ENCODE measurements around the gene PLEKHA8. TPM values are rescaled to one million over a fixed set of nuclear protein-coding genes. Genes with fewer than 3 reads are reported as not detected.
A peak's percentile ranks its signal among the peaks of the same experiment; 100 is the strongest.

PLEKHA8 gene
- total RNA-seq, 4 donors from 2014 or later = 2.3 to 3.2 (median 2.6) TPM

DNA sequence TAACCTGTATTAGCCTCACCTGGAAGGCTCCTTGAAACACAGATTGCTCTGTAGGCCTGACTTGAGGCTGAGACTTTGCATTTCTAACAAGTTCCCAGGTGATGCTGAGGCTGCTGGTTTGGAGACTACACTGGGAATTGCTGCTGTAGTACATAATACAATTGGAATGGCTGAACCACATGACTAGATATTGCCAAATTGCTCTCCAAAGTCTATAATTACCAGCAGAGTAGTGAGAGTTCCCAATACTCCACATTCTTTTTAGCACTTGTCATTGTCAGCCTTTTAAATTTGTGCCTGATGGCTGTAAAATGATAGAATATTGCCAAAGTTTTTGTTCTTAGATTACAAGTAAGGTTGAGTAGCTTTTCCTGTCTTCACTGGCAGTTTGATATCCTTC lies 39.9 kb downstream of the PLEKHA8 start:
- no peak overlapping the region for H3K27ac ChIP-seq
- H3K4me3 ChIP-seq = no peak overlapping the region
- peaks cover 4 to 7% of the 10 kb centered on the region in 2 donors for H3K4me1 ChIP-seq
- no peaks in the 10 kb centered on the region for H3K9me3 ChIP-seq
- H3K27me3 ChIP-seq = no peaks in the 10 kb centered on the region
- in situ Hi-C loops (cut with MboI; ENCODE audit: low sequenced_read_pairs in 4 of 4) = no loop called here
- intact Hi-C loops (cut with DNase I; ENCODE audit: low total_unique reads) = loop anchor here (10.0 kb wide), 1 partner anchor 143 kb away; no protein-coding TSS in a partner anchor
- peak; percentile 75 to 83 for ATAC-seq
- no peaks in the 10 kb centered on the region for H3K36me3 ChIP-seq
- no peak for DNase-seq
- TF ChIP-seq POLR2A (IDR thresholded peaks at IDR 0.05) = no peak
- TF ChIP-seq, protein P1, sequence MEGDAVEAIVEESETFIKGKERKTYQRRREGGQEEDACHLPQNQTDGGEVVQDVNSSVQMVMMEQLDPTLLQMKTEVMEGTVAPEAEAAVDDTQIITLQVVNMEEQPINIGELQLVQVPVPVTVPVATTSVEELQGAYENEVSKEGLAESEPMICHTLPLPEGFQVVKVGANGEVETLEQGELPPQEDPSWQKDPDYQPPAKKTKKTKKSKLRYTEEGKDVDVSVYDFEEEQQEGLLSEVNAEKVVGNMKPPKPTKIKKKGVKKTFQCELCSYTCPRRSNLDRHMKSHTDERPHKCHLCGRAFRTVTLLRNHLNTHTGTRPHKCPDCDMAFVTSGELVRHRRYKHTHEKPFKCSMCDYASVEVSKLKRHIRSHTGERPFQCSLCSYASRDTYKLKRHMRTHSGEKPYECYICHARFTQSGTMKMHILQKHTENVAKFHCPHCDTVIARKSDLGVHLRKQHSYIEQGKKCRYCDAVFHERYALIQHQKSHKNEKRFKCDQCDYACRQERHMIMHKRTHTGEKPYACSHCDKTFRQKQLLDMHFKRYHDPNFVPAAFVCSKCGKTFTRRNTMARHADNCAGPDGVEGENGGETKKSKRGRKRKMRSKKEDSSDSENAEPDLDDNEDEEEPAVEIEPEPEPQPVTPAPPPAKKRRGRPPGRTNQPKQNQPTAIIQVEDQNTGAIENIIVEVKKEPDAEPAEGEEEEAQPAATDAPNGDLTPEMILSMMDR (IDR thresholded peaks at IDR 0.05 in 4 of 5, conservative IDR thresholded peaks at IDR 0.05 in 1 of 5) = no peak

DNA sequence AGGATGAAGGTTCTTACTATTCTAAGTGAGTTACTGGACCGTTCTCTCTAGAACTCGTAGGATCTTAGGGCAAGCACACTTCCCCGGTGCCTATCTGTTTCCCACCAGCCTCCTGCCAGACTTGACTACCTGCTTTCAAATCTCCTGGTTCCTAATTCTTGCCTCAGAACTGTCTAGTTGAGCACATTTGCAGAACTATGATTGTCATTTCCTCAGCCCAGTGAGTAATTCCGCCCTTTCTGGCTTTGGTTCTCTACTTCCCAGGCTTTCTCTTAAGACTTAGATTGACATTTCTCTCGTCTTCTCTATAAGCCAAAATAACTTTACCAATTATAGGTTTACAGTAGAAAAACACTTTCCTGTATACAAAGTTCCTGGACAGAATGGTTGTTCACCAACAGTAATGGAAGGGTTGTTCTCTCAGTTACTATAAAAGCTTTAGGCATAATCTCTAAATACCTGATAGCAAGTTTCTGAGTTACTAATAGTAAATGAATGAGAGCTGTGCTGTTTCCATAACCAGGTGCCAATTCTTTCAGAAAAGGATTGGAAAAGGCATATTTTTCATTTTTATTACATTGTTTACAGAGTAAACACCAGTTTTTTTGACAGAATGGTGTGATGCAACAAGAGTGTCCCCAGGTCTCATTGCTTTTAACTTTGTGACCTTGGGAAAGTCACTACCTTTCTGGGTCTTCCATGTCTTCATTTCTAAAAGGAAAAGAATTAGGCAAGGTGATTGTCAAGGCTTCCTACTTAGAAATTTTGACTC lies 41.1 kb downstream of the PLEKHA8 start:
- peaks cover 4 to 7% of the 10 kb centered on the region in 2 donors for H3K4me1 ChIP-seq
- in situ Hi-C loops (cut with MboI; ENCODE audit: low sequenced_read_pairs in 4 of 4) = no loop called here
- TF ChIP-seq, protein P1 (IDR thresholded peaks at IDR 0.05 in 4 of 5, conservative IDR thresholded peaks at IDR 0.05 in 1 of 5) = no peak
- no peak for TF ChIP-seq POLR2A (IDR thresholded peaks at IDR 0.05)

DNA sequence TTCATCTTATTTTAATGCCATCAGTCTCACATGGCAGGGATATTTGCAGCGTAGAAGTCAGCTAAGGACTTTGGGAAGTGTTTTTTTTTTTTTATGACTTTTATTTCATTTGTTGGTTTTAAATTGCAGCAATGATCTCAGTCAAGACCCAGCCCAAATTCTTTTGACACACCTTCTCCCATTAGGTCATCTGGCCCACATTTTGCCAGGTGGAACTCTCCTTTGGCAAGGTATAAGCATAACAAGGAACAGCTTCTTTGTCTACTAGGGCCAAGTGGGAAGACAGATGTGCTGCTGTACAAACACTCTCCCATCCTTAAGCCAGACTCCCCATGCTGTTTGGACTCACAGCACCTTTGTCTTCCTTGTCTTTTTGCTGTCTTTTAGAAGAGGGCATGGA lies 41.8 kb downstream of the PLEKHA8 start:
- no peaks in the 10 kb centered on the region for H3K9me3 ChIP-seq
- H3K27ac ChIP-seq = no peak overlapping the region
- no peak for DNase-seq
- no peaks in the 10 kb centered on the region for H3K27me3 ChIP-seq
- in situ Hi-C loops (cut with MboI; ENCODE audit: low sequenced_read_pairs in 4 of 4) (no loop called here), intact Hi-C loops (cut with DNase I; ENCODE audit: low total_unique reads) (no loop called here)
- H3K4me3 ChIP-seq = no peak overlapping the region
- no peak for ATAC-seq
- H3K36me3 ChIP-seq = no peaks in the 10 kb centered on the region
- peaks cover 4 to 7% of the 10 kb centered on the region in 2 donors for H3K4me1 ChIP-seq
- no peak for TF ChIP-seq POLR2A (IDR thresholded peaks at IDR 0.05)
- TF ChIP-seq, protein P1 (IDR thresholded peaks at IDR 0.05 in 4 of 5, conservative IDR thresholded peaks at IDR 0.05 in 1 of 5) = no peak

More for the DNA sequence above, 41.1 kb downstream of the PLEKHA8 start:
- H3K4me3 ChIP-seq = no peak overlapping the region
- DNase-seq (no peak), ATAC-seq (no peak)
- no peaks in the 10 kb centered on the region for H3K27me3 ChIP-seq
- no peaks in the 10 kb centered on the region for H3K9me3 ChIP-seq
- no peaks in the 10 kb centered on the region for H3K36me3 ChIP-seq
- H3K27ac ChIP-seq = no peak overlapping the region
- intact Hi-C loops (cut with DNase I; ENCODE audit: low total_unique reads) = loop anchor here (10.0 kb wide), 1 partner anchor 144 kb away; no protein-coding TSS in a partner anchor

DNA sequence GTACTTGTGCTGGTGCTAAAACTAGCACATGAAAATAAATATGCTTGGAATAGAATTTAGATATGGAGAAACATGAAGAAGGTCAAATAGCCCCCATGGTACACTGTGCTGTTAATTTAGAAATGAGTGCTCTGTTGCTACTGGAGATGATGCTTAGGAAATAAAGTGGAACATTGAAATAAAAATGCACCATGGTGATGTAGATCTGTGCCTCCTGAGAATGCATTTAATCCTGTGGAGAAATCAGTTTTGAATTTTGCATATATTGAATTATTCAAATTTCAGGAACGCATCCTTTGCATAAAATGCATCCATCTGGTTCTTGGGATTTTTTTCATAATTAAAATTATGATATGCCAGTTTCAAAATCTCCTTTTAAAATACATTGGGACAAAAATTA lies 44.5 kb downstream of the PLEKHA8 start:
- Histone ChIP-seq H3K36me3 (no peaks in the 10 kb centered on the region), H3K4me1 (peaks cover 4 to 7% of the 10 kb centered on the region in 2 donors), H3K27me3 (no peaks in the 10 kb centered on the region), H3K4me3 (no peak overlapping the region), H3K27ac (no peak overlapping the region), H3K9me3 (no peaks in the 10 kb centered on the region)
- in situ Hi-C loops (cut with MboI; ENCODE audit: low sequenced_read_pairs in 4 of 4) (no loop called here), intact Hi-C loops (cut with DNase I; ENCODE audit: low total_unique reads) (no loop called here)
- DNase-seq = no peak
- ATAC-seq = no peak
- TF ChIP-seq, protein P1 (IDR thresholded peaks at IDR 0.05 in 4 of 5, conservative IDR thresholded peaks at IDR 0.05 in 1 of 5) = no peak
- no peak for TF ChIP-seq POLR2A (IDR thresholded peaks at IDR 0.05)
